Body of pancreas (tissue), 4 donors: ENCODE measurements around the gene KIAA0319L. TPM values are rescaled to one million over a fixed set of nuclear protein-coding genes. Genes with fewer than 3 reads are reported as not detected.
A peak's percentile ranks its signal among the peaks of the same experiment; 100 is the strongest.

Experiments
- ATAC-seq: fragments of 150-250 bp; one replicate; pipeline ENCODE4 v1.9.1; 2016
- DNase-seq, 4 donors: peaks; one replicate each; pipeline ENCODE4 v3.0.0-alpha.2; 2019
- H3K27ac ChIP-seq, 4 donors: fragments of 200-600 bp; sonication (generic); 1 replicate in 3 of 4; 2 replicates in 1 of 4; pipeline versions ENCODE4 v1.5.1 to v1.6.1; 2016 to 2019; ENCODE audit warnings: mild to moderate bottlenecking in 1 of 4, mixed read lengths in 1 of 4, moderate library complexity in 1 of 4
- H3K27me3 ChIP-seq, 2 donors: fragments of 200-600 bp; sonication (generic); one replicate each; pipeline ENCODE4 v1.6.0; 2016; ENCODE audit warnings: mild to moderate bottlenecking in 1 of 2
- H3K36me3 ChIP-seq, 2 donors: fragments of 200-600 bp; sonication (generic); replicated peaks in 1 of 2; 2 replicates each; pipeline ENCODE4 v1.5.1; 2016; ENCODE audit warnings: low read depth in 2 of 2; ENCODE audit not compliant: insufficient read depth in 1 of 2
- H3K4me1 ChIP-seq: fragments of 200-600 bp; sonication (generic); one replicate; pipeline ENCODE4 v1.6.0; 2016
- H3K4me3 ChIP-seq, 2 donors: fragments of 200-600 bp; sonication (generic); 1 replicate in 1 of 2; 2 replicates in 1 of 2; pipeline ENCODE4 v1.5.1; 2016 to 2019
- H3K9me3 ChIP-seq, 3 donors: fragments of 200-600 bp; sonication (generic); 1 replicate in 2 of 3; 2 replicates in 1 of 3; pipeline ENCODE4 v1.5.1; 2016
- POLR2A ChIP-seq, 3 donors: fragments of 450-650 bp; IDR thresholded peaks; one replicate each; pipeline ENCODE4 v1.6.1; 2016; ENCODE audit warnings: antibody characterized with exemption in 3 of 3, mild to moderate bottlenecking in 2 of 3
- WGBS, 2 donors: methylation state at CpG; one replicate each; pipeline ENCODE4 v1.1.5; 2017; 5-methylcytosine and 5-hydroxymethylcytosine counted together
- intact Hi-C: fragments of 100-400 bp; cut with DNase I; formaldehyde crosslinking; loops from one replicate; pipeline ENCODE4 v1.15.1; 2023
- total RNA-seq, 2 donors: library from RNA; depleted of rRNA; stranded (reverse); fragments of >200 nt; gene quantifications; one replicate each; pipeline ENCODE4 v1.1.0, GENCODE V29; 2016
- TF ChIP-seq, protein P1 (sequence below), 7 experiments: fragments of 450-650 bp in 4 of 7; fragments of 200-600 bp in 3 of 7; sonication (generic) in 3 of 7; IDR thresholded peaks; one replicate each; pipeline ENCODE4 v1.5.1; 2016 to 2019; ENCODE audit warnings: antibody characterized with exemption in 7 of 7

Gene KIAA0319L
- total RNA-seq, 2 donors from 2014 or later, result 61.0 to 74.5 TPM

- H3K36me3 ChIP-seq, result no peaks in the 10 kb centered on the region
- peaks cover 73% of the 10 kb centered on the region for H3K4me1 ChIP-seq
- H3K9me3 ChIP-seq, result no peaks in the 10 kb centered on the region
- intact Hi-C loops, result no loop called here
- H3K27me3 ChIP-seq, result no peaks in the 10 kb centered on the region
- H3K27ac ChIP-seq, result peak within 1 kb of the TSS; percentile 92 to 99 (median 98)
- TF ChIP-seq POLR2A (IDR thresholded peaks at IDR 0.05), result peak in 1 of 3 donors; percentile 16
- TF ChIP-seq, protein P1, sequence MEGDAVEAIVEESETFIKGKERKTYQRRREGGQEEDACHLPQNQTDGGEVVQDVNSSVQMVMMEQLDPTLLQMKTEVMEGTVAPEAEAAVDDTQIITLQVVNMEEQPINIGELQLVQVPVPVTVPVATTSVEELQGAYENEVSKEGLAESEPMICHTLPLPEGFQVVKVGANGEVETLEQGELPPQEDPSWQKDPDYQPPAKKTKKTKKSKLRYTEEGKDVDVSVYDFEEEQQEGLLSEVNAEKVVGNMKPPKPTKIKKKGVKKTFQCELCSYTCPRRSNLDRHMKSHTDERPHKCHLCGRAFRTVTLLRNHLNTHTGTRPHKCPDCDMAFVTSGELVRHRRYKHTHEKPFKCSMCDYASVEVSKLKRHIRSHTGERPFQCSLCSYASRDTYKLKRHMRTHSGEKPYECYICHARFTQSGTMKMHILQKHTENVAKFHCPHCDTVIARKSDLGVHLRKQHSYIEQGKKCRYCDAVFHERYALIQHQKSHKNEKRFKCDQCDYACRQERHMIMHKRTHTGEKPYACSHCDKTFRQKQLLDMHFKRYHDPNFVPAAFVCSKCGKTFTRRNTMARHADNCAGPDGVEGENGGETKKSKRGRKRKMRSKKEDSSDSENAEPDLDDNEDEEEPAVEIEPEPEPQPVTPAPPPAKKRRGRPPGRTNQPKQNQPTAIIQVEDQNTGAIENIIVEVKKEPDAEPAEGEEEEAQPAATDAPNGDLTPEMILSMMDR (IDR thresholded peaks at IDR 0.05), result no peak
- peak; percentile 88 for ATAC-seq
- H3K4me3 ChIP-seq, result peak within 1 kb of the TSS; percentile 73 to 76
- WGBS, 2 donors, result 0 to 1% methylated on average over 29 to 58 of the region's 58 CpGs
- peak; percentile 96 to 98 (median 96) for DNase-seq
These were observed 589 bp upstream of the KIAA0319L start, which contains the start of gene NCDN for GRCh38 chr1:35557611-35558373. Gene NCDN, plus strand, starts transcription at chr1:35557799. Its CDS starts 392 bp downstream, at chr1:35558191.

GRCh38 chr1:35556484-35557117 lies 602 bp downstream of the KIAA0319L start:
- DNase-seq, result no peak
- no peak for ATAC-seq
- WGBS, 2 donors, result 0 to 1% methylated on average over 5 to 17 of the region's 17 CpGs
- Histone ChIP-seq H3K36me3 (no peaks in the 10 kb centered on the region), H3K27ac (peak overlapping the region; percentile 92 to 99 (median 98)), H3K4me1 (peaks cover 75% of the 10 kb centered on the region), H3K4me3 (peak overlapping the region; percentile 73 to 76), H3K9me3 (no peaks in the 10 kb centered on the region), H3K27me3 (no peaks in the 10 kb centered on the region)
- TF ChIP-seq, protein P1 (IDR thresholded peaks at IDR 0.05), result no peak
- no peak for TF ChIP-seq POLR2A (IDR thresholded peaks at IDR 0.05)
- intact Hi-C loops, result no loop called here

DNA sequence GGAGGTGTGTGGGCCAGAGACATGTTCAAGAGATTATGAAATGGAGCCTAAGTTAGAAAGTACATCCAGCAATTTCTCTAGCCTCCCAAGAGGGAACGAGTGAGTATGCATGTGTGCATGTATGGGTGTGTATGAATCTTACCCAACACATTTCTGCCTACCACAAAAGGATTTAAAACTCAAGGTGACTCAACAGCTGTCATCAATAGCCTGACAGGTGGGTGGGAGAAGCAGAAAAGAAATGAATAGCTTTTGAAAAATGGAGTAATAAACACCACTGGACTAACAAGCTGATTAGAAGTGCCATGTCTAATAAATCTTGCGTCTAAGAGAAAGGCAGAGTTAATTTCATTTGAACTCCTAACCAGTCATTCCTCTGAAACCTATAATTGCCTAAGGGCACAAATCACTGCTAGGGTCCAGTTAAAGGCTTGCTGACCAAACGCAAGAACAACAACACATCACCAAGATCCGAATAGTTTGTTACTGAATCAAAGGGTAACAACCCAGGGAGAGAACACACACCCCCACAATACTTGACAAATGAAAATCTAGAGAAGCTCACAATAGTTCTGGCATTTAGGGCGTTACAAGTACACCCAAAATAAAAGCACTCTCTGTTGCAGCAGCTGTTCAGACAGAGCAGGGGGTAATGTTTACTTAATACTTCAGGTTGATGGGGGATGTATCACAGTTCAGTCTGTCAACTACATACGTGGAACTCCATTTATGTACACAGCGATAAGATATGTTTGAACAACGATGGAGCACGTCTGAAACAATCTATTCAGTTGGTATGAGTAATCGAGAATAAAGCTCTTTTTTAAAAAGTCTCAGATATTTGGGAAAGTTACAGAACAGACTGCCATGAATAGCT lies 1.4 kb downstream of the KIAA0319L start:
- H3K4me1 ChIP-seq, result peaks cover 68% of the 10 kb centered on the region
- H3K36me3 ChIP-seq, result peaks cover 0 to 4% of the 10 kb centered on the region in 2 donors
- WGBS, 2 donors, result 6 to 16% methylated on average over 10 of the region's 10 CpGs
- TF ChIP-seq POLR2A (IDR thresholded peaks at IDR 0.05), result no peak
- TF ChIP-seq, protein P1 (IDR thresholded peaks at IDR 0.05), result no peak
- DNase-seq, result peak in 1 of 4 donors; percentile 64
- H3K27me3 ChIP-seq, result no peaks in the 10 kb centered on the region
- no peaks in the 10 kb centered on the region for H3K9me3 ChIP-seq
- intact Hi-C loops, result no loop called here
- H3K4me3 ChIP-seq, result no peak overlapping the region
- peak overlapping the region; percentile 92 to 99 (median 98) for H3K27ac ChIP-seq
- peak; percentile 50 for ATAC-seq

DNA sequence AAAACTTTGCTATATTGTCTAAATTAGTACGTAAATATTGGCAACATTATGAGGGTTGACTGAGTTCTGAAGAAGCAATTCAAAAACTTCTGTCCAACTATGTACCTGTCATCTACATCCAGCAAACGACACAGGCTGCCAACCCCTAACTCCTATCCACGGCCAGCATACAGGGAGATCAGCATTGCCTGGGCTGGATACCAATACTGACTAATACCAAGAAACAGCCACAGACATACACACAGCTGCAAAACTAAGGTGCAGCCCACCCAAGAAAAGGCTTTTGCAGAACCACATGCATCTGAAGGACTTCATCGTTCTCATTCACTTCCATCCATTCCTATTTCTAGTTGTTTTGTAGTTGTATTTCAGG lies 2.0 kb downstream of the KIAA0319L start:
- WGBS, 2 donors, result 30% methylated on average over 4 of the region's 4 CpGs
- Histone ChIP-seq H3K27ac (peak overlapping the region; percentile 92 to 99 (median 98)), H3K4me3 (no peak overlapping the region), H3K36me3 (peaks cover 0 to 6% of the 10 kb centered on the region in 2 donors), H3K4me1 (peaks cover 63% of the 10 kb centered on the region), H3K9me3 (no peaks in the 10 kb centered on the region), H3K27me3 (no peaks in the 10 kb centered on the region)
- intact Hi-C loops, result no loop called here
- ATAC-seq, result no peak
- no peak for DNase-seq
- no peak for TF ChIP-seq POLR2A (IDR thresholded peaks at IDR 0.05)
- TF ChIP-seq, protein P1 (IDR thresholded peaks at IDR 0.05), result no peak
